Measurements from ENCODE around the gene KRT14. TPM values are rescaled to one million over a fixed set of nuclear protein-coding genes. Genes with fewer than 3 reads are reported as not detected.

KRT14 gene
- total RNA-seq, 1 donor from 2014 or later: not detected

- TF ChIP-seq CTCF (IDR thresholded peaks at IDR 0.05; ENCODE audit: partially characterized antibody, unreplicated experiment): no peak
- peaks cover 2% of the 10 kb centered on the region for H3K9me3 Mint-ChIP-seq (ENCODE audit: unreplicated experiment)
- no peaks in the 10 kb centered on the region for H3K36me3 Mint-ChIP-seq (ENCODE audit: unreplicated experiment)
- H3K4me1 Mint-ChIP-seq (ENCODE audit: low read depth, unreplicated experiment): no peaks in the 10 kb centered on the region
- H3K27ac Mint-ChIP-seq (ENCODE audit: unreplicated experiment): no peak overlapping the region
- DNase-seq: no peak
- H3K27me3 Mint-ChIP-seq (ENCODE audit: unreplicated experiment): peaks cover 7% of the 10 kb centered on the region
- no peak overlapping the region for H3K4me3 Mint-ChIP-seq (ENCODE audit: unreplicated experiment)
Measured at GRCh38 chr17:41632482-41633105, 45.9 kb upstream of the KRT14 start.

DNA sequence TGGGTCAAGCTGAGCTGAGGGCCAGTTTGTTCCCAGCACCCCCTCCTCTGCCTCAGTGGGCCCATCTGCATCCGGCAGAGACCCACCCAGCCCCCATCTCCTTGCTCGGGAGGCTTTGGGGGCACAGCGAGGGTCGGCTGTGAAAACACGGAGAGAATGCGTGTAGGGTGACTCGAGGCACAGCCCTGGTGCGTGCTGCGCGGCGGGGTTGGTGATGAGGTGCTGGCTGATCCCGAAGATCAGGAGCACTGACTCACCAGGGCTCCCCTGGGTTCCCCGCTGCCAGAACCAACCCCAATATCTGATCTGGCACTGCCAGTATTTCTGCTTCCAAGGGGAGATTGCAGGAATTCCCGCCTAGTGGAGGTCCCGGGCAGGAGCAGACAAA is 45.2 kb upstream of the KRT14 start:
- Mint-ChIP-seq H3K27ac (ENCODE audit: unreplicated experiment) (no peak overlapping the region), H3K27me3 (ENCODE audit: unreplicated experiment) (peaks cover 12% of the 10 kb centered on the region), H3K9me3 (ENCODE audit: unreplicated experiment) (peaks cover 5% of the 10 kb centered on the region), H3K4me3 (ENCODE audit: unreplicated experiment) (no peak overlapping the region), H3K4me1 (ENCODE audit: low read depth, unreplicated experiment) (no peaks in the 10 kb centered on the region), H3K36me3 (ENCODE audit: unreplicated experiment) (no peaks in the 10 kb centered on the region)
- no peak for TF ChIP-seq CTCF (IDR thresholded peaks at IDR 0.05; ENCODE audit: partially characterized antibody, unreplicated experiment)
- DNase-seq: no peak

DNA sequence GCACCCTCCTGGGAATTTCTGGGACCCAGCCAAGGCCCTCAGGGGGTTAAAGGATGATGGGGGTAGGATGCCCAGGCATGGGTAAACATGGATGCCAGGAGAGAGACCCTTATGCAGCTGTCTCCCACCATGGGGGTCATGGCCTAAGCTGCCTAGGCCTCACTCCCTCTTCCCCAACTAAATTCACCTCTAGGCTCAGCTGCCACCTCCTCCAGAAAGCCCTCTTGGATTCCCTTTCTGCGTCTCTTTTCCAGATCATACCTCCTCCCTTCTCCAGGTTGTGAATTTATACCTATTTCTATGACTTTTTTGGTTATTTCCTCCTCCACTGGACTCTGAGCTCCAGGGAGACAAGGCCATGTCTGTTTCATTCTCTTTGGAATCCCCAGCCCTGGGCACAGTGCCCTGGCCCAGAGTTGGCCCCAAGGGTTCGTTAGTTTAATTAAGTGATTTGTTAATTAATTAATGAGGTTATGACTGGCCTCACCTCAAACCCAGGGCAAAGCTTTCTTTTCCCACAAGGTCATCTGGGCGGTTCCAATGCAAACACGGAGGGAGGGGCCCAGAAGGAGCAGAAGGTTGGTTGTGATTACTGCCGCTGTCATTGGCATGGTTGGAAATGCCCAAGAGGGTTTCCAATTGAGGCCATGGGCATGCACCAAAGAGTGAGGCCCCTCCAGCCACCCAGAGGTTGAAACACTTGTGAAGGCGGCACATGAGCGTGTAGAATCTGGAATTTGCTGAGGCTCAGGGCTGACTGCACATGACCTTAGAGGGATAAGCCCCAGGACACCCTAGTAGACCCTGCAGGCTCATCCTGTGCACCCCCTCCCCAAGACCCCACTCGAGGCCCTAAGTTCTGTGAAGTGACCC is 44.6 kb upstream of the KRT14 start:
- no peak for TF ChIP-seq CTCF (IDR thresholded peaks at IDR 0.05; ENCODE audit: partially characterized antibody, unreplicated experiment)
- no peak for DNase-seq
- H3K27ac Mint-ChIP-seq (ENCODE audit: unreplicated experiment): no peak overlapping the region
- peaks cover 5% of the 10 kb centered on the region for H3K9me3 Mint-ChIP-seq (ENCODE audit: unreplicated experiment)
- H3K36me3 Mint-ChIP-seq (ENCODE audit: unreplicated experiment): no peaks in the 10 kb centered on the region
- no peak overlapping the region for H3K4me3 Mint-ChIP-seq (ENCODE audit: unreplicated experiment)
- H3K27me3 Mint-ChIP-seq (ENCODE audit: unreplicated experiment): peaks cover 12% of the 10 kb centered on the region
- no peaks in the 10 kb centered on the region for H3K4me1 Mint-ChIP-seq (ENCODE audit: low read depth, unreplicated experiment)

DNA sequence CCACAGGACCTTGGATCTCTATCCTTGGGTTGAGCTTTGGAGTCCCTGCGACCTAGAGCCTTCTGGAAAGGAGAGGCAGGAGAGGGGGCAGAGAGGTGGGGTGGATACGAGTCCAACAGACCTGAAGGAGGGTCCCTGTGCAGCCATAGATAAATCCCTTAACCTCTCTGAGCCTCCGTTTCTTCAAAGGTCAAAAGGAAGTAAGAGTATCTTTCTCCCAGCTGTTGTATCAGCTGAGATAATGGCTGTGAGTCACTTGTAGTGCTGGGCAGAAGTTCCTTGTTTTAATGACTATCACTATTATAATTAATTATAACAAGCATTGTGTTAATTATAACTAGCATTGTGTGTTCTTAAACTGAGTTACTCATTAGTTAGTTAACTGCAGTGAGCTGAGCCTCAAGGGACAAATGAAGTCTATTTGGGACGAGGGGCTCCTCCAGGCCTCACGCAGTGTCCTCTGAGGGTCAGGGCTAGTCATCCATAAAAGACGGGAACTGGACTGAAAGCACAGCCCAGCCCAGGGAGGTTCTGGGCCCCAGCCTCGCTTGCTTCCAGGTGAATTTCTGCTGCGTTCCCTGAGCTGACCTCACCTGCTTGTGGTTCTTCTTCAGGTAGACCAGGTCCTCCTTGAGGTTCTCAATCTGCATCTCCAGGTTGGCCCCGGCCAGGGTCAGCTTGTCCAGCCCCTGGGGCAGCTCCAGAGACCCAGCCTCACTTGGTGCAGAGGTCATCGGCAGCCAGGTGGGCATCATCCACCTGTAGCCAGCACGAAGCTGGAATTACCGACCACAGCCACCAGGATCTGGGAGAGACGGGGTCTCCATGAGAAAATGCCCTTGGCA is 43.4 kb upstream of the KRT14 start:
- Mint-ChIP-seq H3K4me3 (ENCODE audit: unreplicated experiment) (no peak overlapping the region), H3K27me3 (ENCODE audit: unreplicated experiment) (peaks cover 11% of the 10 kb centered on the region), H3K9me3 (ENCODE audit: unreplicated experiment) (peaks cover 5% of the 10 kb centered on the region), H3K27ac (ENCODE audit: unreplicated experiment) (no peak overlapping the region), H3K4me1 (ENCODE audit: low read depth, unreplicated experiment) (no peaks in the 10 kb centered on the region), H3K36me3 (ENCODE audit: unreplicated experiment) (no peaks in the 10 kb centered on the region)
- TF ChIP-seq CTCF (IDR thresholded peaks at IDR 0.05; ENCODE audit: partially characterized antibody, unreplicated experiment): no peak
- DNase-seq: no peak

Data from glutamatergic neuron (in vitro differentiated cells).